ENCODE data around the gene IL18R1.

Gene IL18R1

DNA sequence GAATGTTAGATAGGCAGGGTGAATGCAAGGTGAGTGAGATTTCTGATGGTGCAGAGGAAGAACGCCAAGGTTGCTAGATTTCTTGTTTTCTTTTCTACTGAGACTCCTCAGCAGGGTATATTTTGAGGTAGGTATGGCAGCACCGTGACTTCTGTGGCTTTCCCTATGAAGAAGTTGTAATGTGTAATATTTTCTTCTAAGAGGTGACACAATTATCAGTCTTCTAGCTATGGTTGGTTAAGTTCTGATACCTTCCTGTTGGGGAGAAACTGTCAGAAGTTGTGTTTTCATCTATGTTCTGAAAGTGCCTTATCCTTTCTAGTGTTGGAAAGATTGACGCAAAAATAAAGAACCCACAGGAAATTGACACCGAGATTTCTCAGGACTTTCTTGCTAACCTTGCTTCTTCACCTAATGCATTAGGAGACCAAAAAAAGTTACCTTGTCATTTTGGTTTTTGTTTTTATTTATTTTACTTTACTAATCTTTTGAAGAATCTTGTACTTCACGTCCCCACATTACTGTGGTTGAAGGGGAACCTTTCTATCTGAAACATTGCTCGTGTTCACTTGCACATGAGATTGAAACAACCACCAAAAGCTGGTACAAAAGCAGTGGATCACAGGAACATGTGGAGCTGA, 11.9 kb downstream of the IL18R1 start:
- Histone ChIP-seq H3K27me3 (no peaks in the 10 kb centered on the region), H3K27ac (no peak overlapping the region), H3K4me3 (no peak overlapping the region), H3K36me3 (peaks cover 0 to 10% (median 0%) of the 10 kb centered on the region in 3 donors), H3K4me1 (no peaks in the 10 kb centered on the region), H3K9me3 (peaks cover 2 to 15% (median 10%) of the 10 kb centered on the region in 3 donors)
- no peak for DNase-seq
- intact Hi-C loops (cut with DNase I; ENCODE audit: low total_unique reads), result no loop called here
- TF ChIP-seq, protein P1, sequence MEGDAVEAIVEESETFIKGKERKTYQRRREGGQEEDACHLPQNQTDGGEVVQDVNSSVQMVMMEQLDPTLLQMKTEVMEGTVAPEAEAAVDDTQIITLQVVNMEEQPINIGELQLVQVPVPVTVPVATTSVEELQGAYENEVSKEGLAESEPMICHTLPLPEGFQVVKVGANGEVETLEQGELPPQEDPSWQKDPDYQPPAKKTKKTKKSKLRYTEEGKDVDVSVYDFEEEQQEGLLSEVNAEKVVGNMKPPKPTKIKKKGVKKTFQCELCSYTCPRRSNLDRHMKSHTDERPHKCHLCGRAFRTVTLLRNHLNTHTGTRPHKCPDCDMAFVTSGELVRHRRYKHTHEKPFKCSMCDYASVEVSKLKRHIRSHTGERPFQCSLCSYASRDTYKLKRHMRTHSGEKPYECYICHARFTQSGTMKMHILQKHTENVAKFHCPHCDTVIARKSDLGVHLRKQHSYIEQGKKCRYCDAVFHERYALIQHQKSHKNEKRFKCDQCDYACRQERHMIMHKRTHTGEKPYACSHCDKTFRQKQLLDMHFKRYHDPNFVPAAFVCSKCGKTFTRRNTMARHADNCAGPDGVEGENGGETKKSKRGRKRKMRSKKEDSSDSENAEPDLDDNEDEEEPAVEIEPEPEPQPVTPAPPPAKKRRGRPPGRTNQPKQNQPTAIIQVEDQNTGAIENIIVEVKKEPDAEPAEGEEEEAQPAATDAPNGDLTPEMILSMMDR (IDR thresholded peaks at IDR 0.05), result no peak

DNA sequence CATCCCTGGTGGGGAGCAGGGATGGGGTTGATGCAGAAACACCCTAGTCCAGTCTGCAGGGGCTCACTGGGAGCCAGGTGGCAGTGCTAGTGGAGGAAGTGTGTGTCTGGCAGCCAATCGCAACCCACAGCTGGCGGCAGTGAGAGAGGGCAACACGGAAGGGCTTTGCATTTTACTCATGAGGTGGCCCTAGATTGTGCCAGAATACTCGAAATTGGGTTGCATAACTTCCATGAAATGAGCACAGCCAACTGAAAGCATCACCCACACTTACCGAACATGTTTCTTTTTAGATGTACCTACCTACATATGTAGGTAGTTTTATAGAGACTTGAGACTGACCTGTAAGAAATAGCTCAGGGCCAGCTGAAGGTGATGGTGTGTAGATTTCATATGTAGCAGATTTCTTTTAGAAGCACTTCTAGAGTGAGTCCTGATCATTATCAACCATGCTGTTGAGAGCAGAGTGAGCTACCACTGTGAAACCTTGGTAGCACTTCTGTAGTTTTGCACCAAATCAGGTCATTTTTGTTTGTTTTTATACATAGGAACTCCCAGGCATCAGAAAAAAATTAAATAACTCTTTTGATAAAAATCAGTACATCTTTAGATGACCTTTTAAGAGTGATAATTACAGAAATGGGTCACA, 13.0 kb downstream of the IL18R1 start:
- H3K4me3 ChIP-seq, result no peak overlapping the region
- TF ChIP-seq, protein P1 (IDR thresholded peaks at IDR 0.05), result no peak
- peaks cover 0 to 10% (median 0%) of the 10 kb centered on the region in 3 donors for H3K36me3 ChIP-seq
- H3K27me3 ChIP-seq, result no peaks in the 10 kb centered on the region
- no peaks in the 10 kb centered on the region for H3K4me1 ChIP-seq
- intact Hi-C loops (cut with DNase I; ENCODE audit: low total_unique reads), result no loop called here
- no peak overlapping the region for H3K27ac ChIP-seq
- no peak for DNase-seq
- peaks cover 2 to 15% (median 10%) of the 10 kb centered on the region in 3 donors for H3K9me3 ChIP-seq

DNA sequence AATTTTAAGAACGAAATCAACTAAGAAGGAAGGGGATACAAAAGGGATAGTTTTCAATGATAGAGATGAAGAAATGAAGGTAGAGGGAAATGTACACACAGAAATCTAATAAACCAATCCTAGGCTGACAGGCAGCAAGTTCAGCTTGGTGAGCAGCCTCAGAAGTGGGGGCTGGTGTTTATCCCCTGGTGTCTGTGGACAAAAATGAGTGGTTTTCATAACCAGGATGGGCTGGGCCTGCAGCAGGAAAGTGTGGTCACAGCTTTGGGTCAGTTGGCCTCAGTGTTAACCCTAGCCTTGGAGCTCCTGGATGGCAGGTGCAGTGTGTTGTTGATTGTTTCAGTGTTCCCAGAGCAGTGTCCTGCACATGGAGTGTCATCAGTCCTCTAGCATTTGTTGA, 14.3 kb downstream of the IL18R1 start:
- intact Hi-C loops (cut with DNase I; ENCODE audit: low total_unique reads), result no loop called here
- H3K36me3 ChIP-seq, result peaks cover 0 to 10% (median 0%) of the 10 kb centered on the region in 3 donors
- H3K9me3 ChIP-seq, result peaks cover 2 to 15% (median 10%) of the 10 kb centered on the region in 3 donors
- TF ChIP-seq, protein P1 (IDR thresholded peaks at IDR 0.05), result no peak
- H3K4me1 ChIP-seq, result no peaks in the 10 kb centered on the region
- H3K4me3 ChIP-seq, result no peak overlapping the region
- H3K27ac ChIP-seq, result no peak overlapping the region
- no peaks in the 10 kb centered on the region for H3K27me3 ChIP-seq
- no peak for DNase-seq

DNA sequence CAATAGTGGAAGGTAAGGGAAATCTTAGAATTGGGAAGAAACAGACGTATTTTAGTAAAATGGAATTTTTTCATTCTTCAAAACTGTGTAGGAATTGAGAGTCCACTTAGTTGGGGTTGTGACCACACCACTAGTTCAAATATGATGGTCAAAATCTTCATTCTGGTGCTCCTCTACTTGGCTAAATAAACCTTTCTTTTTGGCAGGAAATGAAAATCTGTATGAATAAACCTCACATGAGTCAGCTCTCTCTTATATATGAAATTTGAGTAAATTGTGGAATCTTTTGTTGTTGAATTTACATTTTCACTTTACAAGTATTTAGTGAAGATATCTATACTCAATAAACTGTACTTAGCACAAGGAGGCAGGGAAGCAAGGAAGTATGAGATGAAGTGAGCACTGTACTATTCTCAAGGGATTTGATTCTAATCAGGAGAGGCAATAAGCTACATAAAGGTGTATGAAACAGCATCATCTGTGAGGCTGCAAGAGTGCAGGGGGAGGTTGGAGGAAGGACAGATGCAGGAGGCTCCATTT, 20.5 kb downstream of the IL18R1 start:
- Histone ChIP-seq H3K27ac (no peak overlapping the region), H3K36me3 (no peaks in the 10 kb centered on the region), H3K4me1 (no peaks in the 10 kb centered on the region), H3K9me3 (no peaks in the 10 kb centered on the region), H3K27me3 (no peaks in the 10 kb centered on the region), H3K4me3 (no peak overlapping the region)
- DNase-seq, result no peak
- intact Hi-C loops (cut with DNase I; ENCODE audit: low total_unique reads), result no loop called here
- TF ChIP-seq, protein P1 (IDR thresholded peaks at IDR 0.05), result no peak

DNA sequence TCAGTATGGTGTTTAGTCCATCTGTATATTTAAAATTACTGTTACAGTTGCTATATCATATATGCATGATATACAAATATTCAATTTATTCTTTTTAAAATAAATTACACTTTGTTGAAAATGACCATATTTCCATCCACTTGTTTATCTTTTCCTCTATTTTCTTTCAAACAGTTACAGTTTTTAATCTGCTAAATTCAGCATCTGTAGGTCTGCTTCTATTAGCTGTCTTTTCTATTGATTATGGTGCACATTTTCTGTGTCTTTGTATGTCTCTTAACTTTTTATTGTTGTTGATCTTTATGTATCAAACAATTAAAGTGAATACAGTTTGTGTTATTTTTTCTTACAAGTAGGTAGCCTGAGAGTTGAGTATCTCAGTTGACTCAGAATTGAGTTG, 28.1 kb downstream of the IL18R1 start:
- Histone ChIP-seq H3K36me3 (no peaks in the 10 kb centered on the region), H3K27me3 (no peaks in the 10 kb centered on the region), H3K9me3 (peaks cover 0 to 8% (median 8%) of the 10 kb centered on the region in 3 donors), H3K4me3 (no peak overlapping the region), H3K4me1 (no peaks in the 10 kb centered on the region), H3K27ac (no peak overlapping the region)
- TF ChIP-seq, protein P1 (IDR thresholded peaks at IDR 0.05), result no peak
- intact Hi-C loops (cut with DNase I; ENCODE audit: low total_unique reads), result no loop called here
- DNase-seq, result no peak

All from tibial artery (tissue), 4 donors.